Umbilical cord (tissue), 2 donors: ENCODE measurements around the gene VWA7. TPM values are rescaled to one million over a fixed set of nuclear protein-coding genes. Genes with fewer than 3 reads are reported as not detected.

Experiments
- DNase-seq: peaks from one replicate; pipeline ENCODE4 v3.0.0-alpha.2; 2015; ENCODE audit warnings: low spot score
- total RNA-seq: library from RNA; depleted of rRNA; stranded (reverse); fragments of >200 nt; gene quantifications from one replicate; pipeline ENCODE4 v1.2.3, GENCODE V29; 2014; ENCODE audit warnings: low replicate concordance; ENCODE audit not compliant: insufficient read depth

The VWA7 gene
- total RNA-seq, 1 donor from 2014 or later = not detected

- DNase-seq = no peak
Observed at GRCh38 chr6:31730631-31731086, 46.5 kb downstream of the VWA7 start.

GRCh38 chr6:31729979-31730630 lies 47.0 kb downstream of the VWA7 start:
- peak; percentile 94 for DNase-seq

- DNase-seq = peak; percentile 97
Observed at GRCh38 chr6:31729515-31729978, 47.6 kb downstream of the VWA7 start.

- no peak for DNase-seq
Observed at GRCh38 chr6:31728767-31729514, 48.2 kb downstream of the VWA7 start, which contains the start of gene DDAH2. Gene DDAH2, minus strand, starts transcription at chr6:31729299. Its CDS starts 138 bp downstream, at chr6:31729161.

- DNase-seq = no peak
Observed at GRCh38 chr6:31727717-31728671, 49.1 kb downstream of the VWA7 start.

- DNase-seq = no peak
Observed at GRCh38 chr6:31727034-31727716, 50.0 kb downstream of the VWA7 start.

GRCh38 chr6:31725502-31726350 lies 51.4 kb downstream of the VWA7 start:
- no peak for DNase-seq

GRCh38 chr6:31723980-31724691 lies 53.0 kb downstream of the VWA7 start:
- no peak for DNase-seq

- DNase-seq = no peak
Observed at GRCh38 chr6:31723245-31723979, 53.7 kb downstream of the VWA7 start, which contains the start of gene MPIG6B. Gene MPIG6B, plus strand, starts transcription at chr6:31723373. Its CDS starts 11 bp downstream, at chr6:31723384.

- no peak for DNase-seq
Observed at GRCh38 chr6:31722173-31722572, 55.0 kb downstream of the VWA7 start.

- DNase-seq = no peak
Observed at GRCh38 chr6:31721351-31722020, 55.6 kb downstream of the VWA7 start, which contains the start of gene LY6G6C. Gene LY6G6C, minus strand, starts transcription at chr6:31721746. Its CDS starts 67 bp downstream, at chr6:31721679.

GRCh38 chr6:31720196-31720770 lies 56.8 kb downstream of the VWA7 start:
- no peak for DNase-seq

- no peak for DNase-seq
Observed at GRCh38 chr6:31719001-31719400, 58.1 kb downstream of the VWA7 start.

- no peak for DNase-seq
Observed at GRCh38 chr6:31718265-31718664, 58.9 kb downstream of the VWA7 start.

GRCh38 chr6:31717499-31718222 lies 59.5 kb downstream of the VWA7 start:
- DNase-seq = no peak
